Cerebellar nuclear complex (tissue), 1 donor: Measurements from ENCODE around the gene SLC12A5.
A peak's percentile ranks its signal among the peaks of the same experiment; 100 is the strongest.
"Not testable (repeated sequence)": the region's sequence is repeated elsewhere in the genome, so short reads cannot be mapped to it uniquely, and the experiment has no call there.

Source experiments
- DNase-seq, 2 experiments: peaks; one replicate each; lab custom pipeline; 2025; lab: John Stamatoyannopoulos, UW

SLC12A5 gene

DNA sequence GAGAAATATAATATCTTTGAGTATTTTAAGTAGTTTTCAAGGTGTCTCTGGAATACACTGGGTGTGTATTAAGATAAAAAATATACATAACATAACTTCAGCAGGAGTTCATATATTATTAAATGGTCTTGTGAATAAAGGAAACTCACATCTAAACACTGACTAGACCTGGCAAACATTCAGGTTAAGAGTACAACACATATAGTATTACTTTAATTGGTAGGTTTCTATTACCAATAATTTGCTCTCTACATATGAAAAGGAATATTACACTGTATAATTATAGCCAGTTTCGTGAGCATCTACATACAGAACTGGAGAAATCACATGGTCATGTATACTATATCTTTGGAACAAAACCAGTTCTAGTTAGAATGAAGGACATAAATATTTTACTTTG is 52.1 kb downstream of the SLC12A5 start:
- DNase-seq = no peak

GRCh38 chr20:46083101-46083500 is 54.1 kb downstream of the SLC12A5 start:
- no peak for DNase-seq

DNA sequence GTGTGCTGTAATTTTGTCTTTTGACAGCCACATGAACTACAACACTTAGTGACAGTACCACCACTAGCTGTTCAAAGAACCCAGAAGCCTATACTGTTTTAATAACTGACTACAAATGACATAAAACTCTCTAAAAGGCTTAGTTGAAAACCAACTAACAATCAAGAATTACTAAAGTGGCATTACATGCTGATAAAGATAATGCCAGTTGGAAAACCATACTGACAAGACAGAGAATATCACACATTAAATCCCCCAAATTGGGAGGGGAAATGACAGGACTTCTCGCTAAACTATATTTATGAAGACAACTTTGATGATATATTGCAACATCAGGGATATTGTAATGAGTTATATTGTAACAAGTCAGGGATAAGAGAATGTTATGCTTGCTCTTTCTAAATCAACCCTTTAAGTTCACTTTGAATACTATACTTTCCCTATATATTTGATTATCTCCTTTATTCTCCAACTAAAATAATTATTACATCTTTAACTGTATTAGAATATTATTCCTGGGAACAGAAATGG is 54.6 kb downstream of the SLC12A5 start:
- DNase-seq = no peak

GRCh38 chr20:46084805-46085178 is 55.8 kb downstream of the SLC12A5 start:
- no peak for DNase-seq

DNA sequence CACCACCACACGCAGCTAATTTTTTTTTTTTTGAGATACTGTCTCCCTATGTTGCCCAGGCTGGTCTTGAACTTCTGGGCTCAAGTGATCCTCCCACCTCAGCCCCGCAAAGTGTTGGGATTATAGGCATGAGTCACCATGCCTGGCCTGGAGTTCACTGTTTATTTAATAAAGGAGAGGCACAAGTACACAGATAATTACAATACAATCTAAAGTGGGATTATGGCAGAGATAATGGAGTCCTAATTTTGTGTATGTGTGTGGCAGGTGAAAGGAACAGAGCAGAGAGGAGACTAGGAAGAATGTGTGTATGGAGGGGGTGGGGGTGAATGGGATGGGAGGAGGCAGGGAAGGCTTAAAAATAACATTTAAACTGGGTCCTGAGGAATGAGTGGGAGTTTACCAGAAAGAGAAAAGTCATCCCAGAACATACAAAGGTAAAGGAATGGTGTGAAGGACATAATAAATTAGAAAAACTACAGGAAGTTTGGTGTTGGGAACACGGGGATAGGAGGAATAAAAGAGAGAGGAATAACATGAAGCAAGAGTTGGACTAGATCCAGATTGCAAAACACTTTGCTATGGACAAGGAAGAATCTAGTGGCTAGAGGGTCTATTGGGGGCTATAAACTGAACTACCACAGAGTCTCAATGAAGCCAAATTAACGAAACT is 56.3 kb downstream of the SLC12A5 start:
- DNase-seq = no peak

DNA sequence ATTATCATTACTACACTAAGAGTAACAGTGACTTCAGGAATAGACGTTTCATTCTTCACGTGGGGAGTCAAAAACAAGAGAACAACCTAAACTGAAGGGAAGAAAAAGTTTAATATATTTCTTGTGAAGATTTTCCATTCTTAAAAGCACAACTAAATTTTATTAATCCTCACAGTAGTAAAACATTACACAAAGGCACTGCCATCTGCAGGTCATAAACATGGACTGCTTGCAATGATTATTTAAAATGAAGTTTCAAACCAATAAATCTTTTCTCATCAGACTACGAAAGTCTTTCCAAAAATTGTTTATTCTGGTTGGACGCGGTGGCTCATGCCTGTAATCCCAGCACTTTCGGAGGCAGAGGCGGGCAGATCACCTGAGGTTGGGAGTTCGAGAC is 58.1 kb downstream of the SLC12A5 start:
- no peak for DNase-seq

DNA sequence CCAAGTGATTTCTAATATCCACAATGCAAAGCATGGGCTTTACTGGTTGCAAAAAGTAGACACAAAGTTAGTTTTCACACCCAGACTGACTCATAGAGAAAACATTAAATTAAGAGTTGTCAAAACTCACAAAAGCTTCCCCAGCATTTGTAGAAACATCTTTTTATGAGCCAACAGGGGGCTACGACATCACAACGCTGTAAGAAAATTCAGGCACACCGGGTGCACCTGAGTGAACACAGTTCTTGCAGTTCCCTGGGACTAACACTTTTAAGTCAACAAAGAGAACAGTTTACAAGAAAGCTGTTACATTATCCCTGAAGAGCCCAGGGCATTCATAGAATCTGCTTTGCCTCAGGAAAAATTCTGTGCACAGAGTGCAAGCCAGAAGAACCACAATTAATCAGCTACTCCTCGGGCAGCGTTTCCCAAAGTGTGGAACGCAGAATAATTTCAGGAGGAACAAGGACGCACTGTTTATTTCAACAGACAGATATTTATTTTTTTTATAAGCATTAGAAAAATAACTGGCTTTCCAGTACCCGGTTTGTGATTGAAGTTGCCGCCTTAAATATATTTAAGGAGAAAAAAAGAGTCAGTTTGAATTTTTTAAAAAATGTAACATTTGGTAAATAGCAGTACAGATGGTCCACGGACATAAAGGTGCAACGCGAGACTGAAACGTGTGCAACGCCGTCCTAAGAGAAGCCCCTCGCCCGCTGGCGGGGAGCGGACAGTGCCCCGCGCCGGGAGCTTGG is 59.6 kb downstream of the SLC12A5 start:
- DNase-seq = no peak

GRCh38 chr20:46089167-46089416 is 60.1 kb downstream of the SLC12A5 start:
- no peak for DNase-seq

DNA sequence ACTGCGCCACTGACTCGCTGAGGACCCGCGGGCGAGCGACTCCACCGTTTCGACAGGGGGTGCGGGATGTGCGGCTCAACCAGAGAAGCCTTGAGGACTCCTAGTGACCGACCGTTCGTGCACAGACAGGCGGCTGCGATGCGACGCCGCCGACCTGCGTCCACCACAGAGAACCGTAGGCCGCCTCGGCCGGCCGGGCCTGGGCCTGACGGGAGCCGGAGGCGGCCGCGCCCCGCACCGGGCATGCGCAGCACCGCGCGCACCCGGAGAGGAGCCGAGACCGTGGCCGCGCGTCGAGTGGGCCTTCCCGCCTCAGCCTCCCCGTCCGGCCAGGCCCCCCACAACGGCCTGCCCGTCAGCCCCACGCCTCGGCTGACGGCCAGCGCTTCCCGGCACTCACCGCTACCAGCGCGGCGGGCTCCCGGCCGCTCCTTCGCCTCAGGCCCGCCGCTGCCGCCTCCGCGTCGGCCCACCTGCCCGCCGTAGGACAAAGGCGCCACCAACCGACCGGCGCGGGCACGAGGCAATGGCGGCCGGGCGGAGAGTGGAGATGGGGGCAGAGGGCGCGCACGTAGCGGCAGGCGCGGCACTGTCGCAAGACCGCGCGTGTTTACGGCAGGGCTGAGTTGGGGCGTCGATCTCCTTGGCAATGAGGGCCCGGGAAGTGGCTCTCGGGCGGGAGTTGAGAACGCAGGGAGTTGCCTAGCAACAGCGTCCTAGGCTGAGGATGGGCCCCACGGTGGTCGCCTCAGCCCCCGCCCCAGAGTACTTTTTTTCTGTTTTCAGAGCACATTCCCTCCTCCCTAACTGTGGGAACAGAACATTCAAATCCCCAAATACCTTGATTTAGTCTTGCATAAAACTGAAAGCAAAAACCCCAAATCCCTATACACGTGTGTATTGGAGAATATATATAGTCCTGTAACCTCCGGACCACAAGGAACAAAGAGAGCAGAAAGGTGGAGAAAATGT is 60.7 kb downstream of the SLC12A5 start, which contains the start of gene NCOA5:
Gene NCOA5 (minus strand): TSS at position 546 of the 972 bp plus-strand sequence. CDS start 10,538 bp downstream, outside the sequence.
- DNase-seq = peak; percentile 45 to 77

GRCh38 chr20:46091622-46092535 is 62.9 kb downstream of the SLC12A5 start:
- not testable (repeated sequence) for DNase-seq

- DNase-seq = no peak
Observed at GRCh38 chr20:46093531-46093930, 64.5 kb downstream of the SLC12A5 start.

DNA sequence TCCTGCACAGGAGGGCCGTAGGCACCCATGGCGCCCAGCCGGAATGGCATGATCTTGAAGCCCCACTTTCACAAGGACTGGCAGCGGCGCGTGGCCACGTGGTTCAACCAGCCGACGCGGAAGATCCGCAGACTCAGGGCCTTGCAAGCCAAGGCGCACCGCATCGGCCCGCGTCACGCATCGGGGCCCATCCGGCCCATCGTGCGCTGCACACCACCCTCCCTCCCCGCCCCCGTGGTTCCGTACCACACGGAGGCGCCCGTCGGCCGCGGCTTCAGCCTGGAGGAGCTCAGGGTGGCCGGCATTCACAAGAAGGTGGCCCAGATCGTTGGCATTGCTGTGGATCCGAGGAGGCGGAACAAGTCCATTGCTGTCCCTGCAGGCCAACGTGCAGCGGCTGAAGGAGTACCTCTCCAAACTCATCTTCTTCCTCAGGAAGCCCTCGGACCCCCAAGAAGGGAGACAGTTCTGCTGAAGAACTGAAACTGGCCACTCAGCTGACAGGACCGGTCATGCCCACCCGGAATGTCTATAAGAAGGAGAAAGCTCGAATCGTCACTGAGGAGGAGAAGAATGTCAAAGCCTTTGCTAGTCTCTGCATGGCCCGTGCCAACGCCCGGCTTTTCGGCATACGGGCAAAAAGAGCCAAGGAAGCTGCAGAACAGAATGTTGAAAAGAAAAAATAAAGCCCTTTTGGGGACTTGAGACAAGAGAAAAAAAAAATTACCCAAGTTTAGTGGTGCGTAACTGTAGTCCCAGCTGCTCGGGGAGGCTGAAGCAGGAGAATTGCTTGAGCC is 70.7 kb downstream of the SLC12A5 start:
- DNase-seq = peak in 1 of 2 experiments; percentile 11

DNA sequence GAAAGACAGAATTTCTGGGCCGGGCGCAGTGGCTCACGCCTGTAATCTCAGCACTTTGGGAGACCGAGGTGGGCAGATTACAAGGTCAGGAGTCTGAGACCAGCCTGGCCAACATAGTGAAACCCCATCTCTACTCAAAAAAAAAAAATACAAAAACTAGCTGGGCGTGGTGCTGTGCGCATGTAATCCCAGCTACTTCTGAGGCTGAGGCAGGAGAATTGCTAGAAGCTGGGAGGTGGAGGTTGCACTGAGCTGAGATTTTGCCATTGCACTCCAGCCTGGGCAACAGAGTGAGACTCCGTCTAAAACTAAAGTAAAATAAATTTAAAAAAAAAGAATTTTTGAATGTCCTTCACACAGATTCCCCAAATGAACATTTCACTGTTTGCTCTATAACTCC is 71.4 kb downstream of the SLC12A5 start:
- not testable (repeated sequence) for DNase-seq

- no peak for DNase-seq
Observed at GRCh38 chr20:46100988-46101387, 72.0 kb downstream of the SLC12A5 start.

DNA sequence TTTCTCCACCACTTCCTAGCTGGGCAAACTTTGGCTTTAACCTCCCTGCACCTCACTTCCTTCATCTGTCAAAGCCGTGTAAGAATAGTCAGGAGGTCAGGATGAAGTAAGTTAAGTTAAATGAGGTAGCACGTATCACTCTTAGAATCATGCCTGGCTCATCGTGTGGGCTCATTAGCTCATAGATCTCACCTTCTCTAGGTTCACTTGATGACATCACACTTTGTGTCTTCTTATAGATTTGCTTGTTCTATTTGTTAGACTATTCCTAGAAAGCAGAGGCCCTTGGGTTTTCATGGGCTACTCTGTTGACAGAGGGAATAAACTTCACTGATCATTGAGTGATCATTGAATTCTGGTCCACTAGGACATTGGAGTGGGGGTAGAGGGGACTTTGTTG is 72.9 kb downstream of the SLC12A5 start:
- DNase-seq = no peak

- no peak for DNase-seq
Observed at GRCh38 chr20:46102940-46103339, 73.9 kb downstream of the SLC12A5 start.

GRCh38 chr20:46104262-46104661 is 75.2 kb downstream of the SLC12A5 start:
- DNase-seq = no peak

- DNase-seq = no peak
Observed at GRCh38 chr20:46107061-46107460, 78.0 kb downstream of the SLC12A5 start.

DNA sequence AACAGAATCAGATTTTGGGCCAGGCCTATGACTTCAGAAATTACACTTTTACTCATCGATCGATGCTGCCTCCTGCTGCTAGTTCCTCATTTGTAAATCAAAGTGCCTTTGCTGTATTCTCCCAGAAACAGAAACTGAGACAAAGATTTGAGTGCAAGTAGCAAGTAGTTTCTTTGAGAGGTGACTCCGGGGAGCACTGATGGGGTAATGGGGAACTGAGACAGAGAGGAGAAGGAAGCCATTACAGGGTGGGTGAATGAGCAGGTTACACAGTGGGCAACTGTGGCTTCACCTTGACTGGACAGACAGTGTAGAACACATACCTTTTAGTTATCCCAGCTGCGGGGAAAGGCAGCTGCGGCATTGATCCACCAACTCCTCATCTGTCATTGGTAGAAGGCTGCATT is 79.4 kb downstream of the SLC12A5 start:
- no peak for DNase-seq

DNA sequence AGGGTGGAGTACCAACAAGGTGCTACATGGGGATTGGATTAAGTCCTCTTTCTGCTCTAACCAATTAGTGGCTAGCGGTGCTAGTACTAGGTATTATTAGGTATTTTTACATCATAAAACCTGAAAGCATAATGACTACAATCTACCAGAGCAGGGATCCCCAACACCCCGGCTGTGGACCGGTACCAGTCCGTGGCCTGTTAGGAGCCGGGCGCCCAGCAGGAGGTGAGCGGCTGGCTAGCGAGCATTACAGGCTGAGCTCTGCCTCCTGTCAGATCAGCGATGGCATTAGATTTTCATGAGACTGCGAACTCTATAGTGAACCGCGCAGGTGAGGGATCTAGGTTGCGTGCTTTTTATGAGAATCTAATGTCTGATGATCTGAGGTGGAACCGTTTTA is 80.0 kb downstream of the SLC12A5 start:
- DNase-seq = no peak
